Measurements from ENCODE around the gene CXCL14. TPM values are rescaled to one million over a fixed set of nuclear protein-coding genes. Genes with fewer than 3 reads are reported as not detected.

Gene CXCL14
- total and polyA plus RNA-seq, 2 experiments from 2014 or later, result 0.88 to 1.3 TPM

DNA sequence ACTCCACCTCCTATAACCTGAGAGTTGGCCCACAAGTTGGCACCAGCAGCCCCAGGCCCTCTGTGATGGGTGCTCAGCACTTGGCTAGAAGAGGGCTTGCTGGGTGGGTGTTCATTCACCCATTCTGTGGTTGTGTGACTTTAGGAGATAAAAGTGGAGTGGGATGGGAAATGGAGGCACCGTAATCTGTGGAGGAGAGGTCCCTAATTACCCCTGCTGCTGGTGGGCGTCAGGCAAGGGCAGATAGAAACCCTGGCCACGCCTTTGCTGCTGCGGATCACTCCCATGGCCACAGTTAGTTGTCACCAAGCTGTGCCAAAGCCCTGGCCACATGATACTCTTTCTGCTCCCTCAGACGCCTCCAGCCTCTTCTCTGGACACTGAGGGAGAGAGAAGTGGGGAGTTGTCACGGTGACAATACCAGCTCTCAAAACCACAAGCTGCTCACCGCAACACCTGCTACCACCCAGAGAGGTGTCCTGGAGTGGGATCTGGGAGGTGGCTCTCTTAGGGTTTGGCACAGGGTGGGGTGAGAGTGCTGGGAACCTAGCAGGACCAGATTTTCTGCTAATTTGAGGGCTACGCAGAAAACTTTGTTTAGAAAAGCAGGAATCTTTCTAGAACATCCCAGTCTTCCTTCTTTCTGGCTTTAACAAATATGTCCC is 31.1 kb downstream of the CXCL14 start:
- no peak for DNase-seq
- H3K9me3 ChIP-seq (ENCODE audit: low read depth), result no peaks in the 10 kb centered on the region
- TF ChIP-seq EZH2 (IDR thresholded peaks at IDR 0.05; ENCODE audit: insufficient read depth, poor library complexity, severe bottlenecking) (no peak), EZH2phosphoT487 (IDR thresholded peaks at IDR 0.05; ENCODE audit: insufficient read depth, low read depth) (no peak)
- H2AFZ ChIP-seq, result no peak overlapping the region
- peaks cover 45% of the 10 kb centered on the region for H3K27me3 ChIP-seq (replicated peaks; ENCODE audit: insufficient read depth)
- H3K4me2 ChIP-seq (ENCODE audit: unreplicated experiment), result no peak overlapping the region
- H3K36me3 ChIP-seq (ENCODE audit: low read depth), result no peaks in the 10 kb centered on the region
- H3K9me2 ChIP-seq (ENCODE audit: insufficient read depth), result no peaks in the 10 kb centered on the region
- 49 to 50% methylated on average over 8 of the region's 8 CpGs for WGBS, 2 experiments (ENCODE audit: low coverage in 1 of 2, low lambda C conversion rate in 2 of 2, missing lambda C conversion rate in 2 of 2)
- no peaks in the 10 kb centered on the region for H3K79me2 ChIP-seq (ENCODE audit: insufficient read depth)
- H3F3A ChIP-seq (ENCODE audit: insufficient read depth), result no peaks in the 10 kb centered on the region
- in situ Hi-C loops (cut with MboI), result no loop called here
- no peaks in the 10 kb centered on the region for H3K4me1 ChIP-seq (ENCODE audit: insufficient read depth)
- H3K4me3 ChIP-seq, result no peak overlapping the region
- no peak overlapping the region for H3K27ac ChIP-seq
- no peaks in the 10 kb centered on the region for H4K20me1 ChIP-seq (ENCODE audit: insufficient read depth)
- no peak overlapping the region for H3K9ac ChIP-seq

DNA sequence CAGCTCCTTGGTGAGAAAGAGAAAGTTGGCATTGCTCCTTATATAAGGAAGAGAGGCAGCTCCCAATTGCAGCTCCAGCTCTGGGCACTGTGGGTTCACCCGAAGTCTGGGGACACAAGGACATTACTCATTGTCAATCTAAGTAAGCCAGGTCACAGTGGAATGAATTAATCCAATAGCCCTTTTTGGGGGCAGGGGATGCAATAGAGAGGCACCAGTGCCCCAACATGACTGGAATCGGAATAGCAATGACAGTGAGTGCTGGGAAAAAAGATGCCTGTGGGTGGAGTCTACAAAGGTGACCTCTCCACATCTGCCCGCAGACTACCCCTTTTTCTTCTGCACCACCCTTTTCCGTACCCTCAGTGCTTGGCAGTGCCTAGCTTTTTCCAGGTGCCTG is 31.9 kb downstream of the CXCL14 start:
- Histone ChIP-seq H2AFZ (no peak overlapping the region), H3K9me3 (ENCODE audit: low read depth) (no peaks in the 10 kb centered on the region), H3K9ac (no peak overlapping the region), H3K79me2 (ENCODE audit: insufficient read depth) (no peaks in the 10 kb centered on the region), H3K27me3 (replicated peaks; ENCODE audit: insufficient read depth) (peaks cover 54% of the 10 kb centered on the region), H3K4me3 (no peak overlapping the region), H3K27ac (no peak overlapping the region), H3K4me1 (ENCODE audit: insufficient read depth) (no peaks in the 10 kb centered on the region), H3F3A (ENCODE audit: insufficient read depth) (no peaks in the 10 kb centered on the region), H3K9me2 (ENCODE audit: insufficient read depth) (no peaks in the 10 kb centered on the region), H4K20me1 (ENCODE audit: insufficient read depth) (no peaks in the 10 kb centered on the region), H3K4me2 (ENCODE audit: unreplicated experiment) (no peak overlapping the region), H3K36me3 (ENCODE audit: low read depth) (no peaks in the 10 kb centered on the region)
- 65 to 74% methylated on average over 4 of the region's 4 CpGs for WGBS, 2 experiments (ENCODE audit: low coverage in 1 of 2, low lambda C conversion rate in 2 of 2, missing lambda C conversion rate in 2 of 2)
- in situ Hi-C loops (cut with MboI), result no loop called here
- DNase-seq, result no peak
- TF ChIP-seq EZH2 (IDR thresholded peaks at IDR 0.05; ENCODE audit: insufficient read depth, poor library complexity, severe bottlenecking), result no peak
- no peak for TF ChIP-seq EZH2phosphoT487 (IDR thresholded peaks at IDR 0.05; ENCODE audit: insufficient read depth, low read depth)

DNA sequence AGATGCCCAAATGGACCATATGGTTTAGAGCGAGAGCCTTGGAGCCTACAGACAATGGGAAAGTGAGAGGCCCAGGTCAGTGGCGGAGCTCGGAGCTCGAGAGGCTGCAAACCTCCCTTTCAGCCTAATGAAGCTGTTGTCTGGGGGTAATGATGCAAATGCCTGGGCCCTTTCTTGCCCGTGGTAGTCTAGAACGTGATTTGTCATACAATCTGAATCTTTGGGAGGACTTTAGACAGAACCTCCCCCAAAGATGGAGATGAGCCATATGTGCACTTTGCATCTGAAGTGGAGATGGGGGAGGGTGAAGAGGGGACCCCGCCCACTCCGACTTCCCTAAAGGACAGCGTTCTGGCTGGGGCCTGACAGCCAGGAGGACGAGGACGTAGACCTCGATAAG is 32.7 kb downstream of the CXCL14 start:
- TF ChIP-seq EZH2phosphoT487 (IDR thresholded peaks at IDR 0.05; ENCODE audit: insufficient read depth, low read depth), result no peak
- no peak for TF ChIP-seq EZH2 (IDR thresholded peaks at IDR 0.05; ENCODE audit: insufficient read depth, poor library complexity, severe bottlenecking)
- Histone ChIP-seq H3K4me3 (no peak overlapping the region), H3K27me3 (replicated peaks; ENCODE audit: insufficient read depth) (peaks cover 62% of the 10 kb centered on the region), H3K4me1 (ENCODE audit: insufficient read depth) (no peaks in the 10 kb centered on the region), H3K9ac (no peak overlapping the region), H3K36me3 (ENCODE audit: low read depth) (no peaks in the 10 kb centered on the region), H3K79me2 (ENCODE audit: insufficient read depth) (no peaks in the 10 kb centered on the region), H4K20me1 (ENCODE audit: insufficient read depth) (no peaks in the 10 kb centered on the region), H3K27ac (no peak overlapping the region), H3F3A (ENCODE audit: insufficient read depth) (no peaks in the 10 kb centered on the region), H2AFZ (no peak overlapping the region), H3K9me3 (ENCODE audit: low read depth) (no peaks in the 10 kb centered on the region), H3K4me2 (ENCODE audit: unreplicated experiment) (no peak overlapping the region), H3K9me2 (ENCODE audit: insufficient read depth) (no peaks in the 10 kb centered on the region)
- no peak for DNase-seq
- in situ Hi-C loops (cut with MboI), result no loop called here
- WGBS, 2 experiments (ENCODE audit: low coverage in 1 of 2, low lambda C conversion rate in 2 of 2, missing lambda C conversion rate in 2 of 2), result 76 to 83% methylated on average over 12 of the region's 12 CpGs

DNA sequence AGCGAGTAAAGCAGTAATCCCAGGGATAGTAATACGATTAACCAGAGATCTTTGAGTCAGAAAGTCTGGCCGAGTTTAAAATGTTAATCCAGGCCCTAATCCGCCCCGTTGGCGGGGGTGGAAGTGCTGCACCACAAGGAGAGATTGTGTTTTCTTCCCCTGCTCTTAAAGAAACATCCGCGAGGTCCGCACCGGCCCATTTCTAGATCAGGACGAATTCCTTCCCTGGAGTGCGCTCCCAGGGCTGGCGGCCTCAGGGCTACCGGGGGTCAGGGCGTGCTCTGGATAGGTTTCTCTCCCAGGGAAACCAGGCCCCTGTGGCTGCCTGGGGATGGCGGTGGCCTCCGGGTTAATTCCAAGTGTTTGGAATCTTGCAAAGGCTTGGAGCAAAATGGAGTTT is 33.7 kb downstream of the CXCL14 start:
- H3K79me2 ChIP-seq (ENCODE audit: insufficient read depth), result no peaks in the 10 kb centered on the region
- no peaks in the 10 kb centered on the region for H3K4me1 ChIP-seq (ENCODE audit: insufficient read depth)
- H3K4me2 ChIP-seq (ENCODE audit: unreplicated experiment), result no peak overlapping the region
- H3K9me3 ChIP-seq (ENCODE audit: low read depth), result no peaks in the 10 kb centered on the region
- H3K27me3 ChIP-seq (replicated peaks; ENCODE audit: insufficient read depth), result peaks cover 71% of the 10 kb centered on the region
- H3K9me2 ChIP-seq (ENCODE audit: insufficient read depth), result no peaks in the 10 kb centered on the region
- H3F3A ChIP-seq (ENCODE audit: insufficient read depth), result no peaks in the 10 kb centered on the region
- no peaks in the 10 kb centered on the region for H4K20me1 ChIP-seq (ENCODE audit: insufficient read depth)
- 89 to 96% methylated on average over 17 of the region's 17 CpGs for WGBS, 2 experiments (ENCODE audit: low coverage in 1 of 2, low lambda C conversion rate in 2 of 2, missing lambda C conversion rate in 2 of 2)
- no peak for DNase-seq
- H3K36me3 ChIP-seq (ENCODE audit: low read depth), result no peaks in the 10 kb centered on the region
- H2AFZ ChIP-seq, result no peak overlapping the region
- no peak overlapping the region for H3K9ac ChIP-seq
- TF ChIP-seq EZH2phosphoT487 (IDR thresholded peaks at IDR 0.05; ENCODE audit: insufficient read depth, low read depth), result no peak
- TF ChIP-seq EZH2 (IDR thresholded peaks at IDR 0.05; ENCODE audit: insufficient read depth, poor library complexity, severe bottlenecking), result no peak
- in situ Hi-C loops (cut with MboI), result no loop called here
- no peak overlapping the region for H3K4me3 ChIP-seq
- H3K27ac ChIP-seq, result no peak overlapping the region
